Transverse colon (tissue), 4 donors: ENCODE measurements around the gene RASEF. TPM values are rescaled to one million over a fixed set of nuclear protein-coding genes. Genes with fewer than 3 reads are reported as not detected.
"Not testable (repeated sequence)": the region's sequence is repeated elsewhere in the genome, so short reads cannot be mapped to it uniquely, and the experiment has no call there.

Source experiments
- DNase-seq: peaks from one replicate; pipeline ENCODE4 v3.0.0-alpha.2; 2019
- H3K27ac ChIP-seq, 4 donors: fragments of 200-600 bp; sonication (generic); 2 replicates each; pipeline ENCODE4 v1.5.1; 2016 to 2018; ENCODE audit warnings: inconsistent platforms in 4 of 4
- H3K27me3 ChIP-seq: fragments of 200-600 bp; sonication (generic); 2 replicates; pipeline ENCODE4 v1.5.1; 2017; ENCODE audit warnings: inconsistent platforms
- H3K36me3 ChIP-seq, 4 donors: fragments of 200-600 bp; sonication (generic); 2 replicates each; pipeline ENCODE4 v1.5.1; 2017 to 2019; ENCODE audit warnings: inconsistent platforms in 4 of 4
- H3K4me1 ChIP-seq, 4 donors: fragments of 200-600 bp; sonication (generic); 2 replicates each; pipeline ENCODE4 v1.5.1; 2017 to 2020; ENCODE audit warnings: inconsistent platforms in 4 of 4
- H3K4me3 ChIP-seq, 4 donors: fragments of 200-600 bp; sonication (generic); 1 replicate in 1 of 4; 2 replicates in 3 of 4; pipeline versions ENCODE4 v1.5.1 to v1.6.1; 2017 to 2019; ENCODE audit warnings: inconsistent platforms in 4 of 4
- H3K9me3 ChIP-seq, 2 donors: fragments of 200-600 bp; sonication (generic); 2 replicates each; pipeline ENCODE4 v1.5.1; 2017 to 2019; ENCODE audit warnings: inconsistent platforms in 2 of 2
- EP300 ChIP-seq: sonication (generic); formaldehyde crosslinking; IDR thresholded peaks from one replicate; pipeline ENCODE4 v1.6.1; 2017; ENCODE audit warnings: antibody characterized with exemption, low read depth
- POLR2A ChIP-seq: fragments of 450-650 bp; IDR thresholded peaks from one replicate; pipeline ENCODE4 v1.6.1; 2016; ENCODE audit warnings: antibody characterized with exemption, mild to moderate bottlenecking, moderate library complexity
- POLR2AphosphoS5 ChIP-seq, 3 donors: sonication (generic); formaldehyde crosslinking; IDR thresholded peaks; one replicate each; pipeline ENCODE4 v1.6.1; 2016; ENCODE audit warnings: antibody characterized with exemption in 3 of 3
- WGBS, 2 donors: methylation state at CpG; one replicate each; pipeline ENCODE4 v1.1.5; 2018; ENCODE audit warnings: low coverage in 1 of 2; 5-methylcytosine and 5-hydroxymethylcytosine counted together
- in situ Hi-C, 4 donors: fragments of 200-750 bp; cut with MboI; loops; one replicate each; pipeline versions ENCODE4 v1.15.0 to v1.15.1; 2017; ENCODE audit warnings: low sequenced_read_pairs in 3 of 4, low pct_ligation_motif_present in 1 of 4, low pct_unique_long_range_greater_than_20kb in 1 of 4
- intact Hi-C: fragments of 100-400 bp; cut with DNase I; formaldehyde crosslinking; loops from one replicate; pipeline ENCODE4 v1.15.1; 2023; ENCODE audit warnings: low total_unique reads
- total RNA-seq, 4 donors: library from RNA; depleted of rRNA; stranded (reverse); fragments of >200 nt; gene quantifications; one replicate each; pipeline ENCODE4 v1.1.0, GENCODE V29; 2016
- TF ChIP-seq, protein P1 (sequence below), 5 experiments: fragments of 200-600 bp in 3 of 5; fragments of 450-650 bp in 2 of 5; sonication (generic) in 3 of 5; IDR thresholded peaks; 1 replicate in 2 of 5; 2 replicates in 3 of 5; pipeline ENCODE4 v1.5.1; 2016 to 2017; ENCODE audit warnings: antibody characterized with exemption in 5 of 5, inconsistent platforms in 3 of 5, mild to moderate bottlenecking in 2 of 5, moderate library complexity in 1 of 5

The RASEF gene
- total RNA-seq, 4 donors from 2014 or later: 69.9 to 189 (median 105) TPM

DNA sequence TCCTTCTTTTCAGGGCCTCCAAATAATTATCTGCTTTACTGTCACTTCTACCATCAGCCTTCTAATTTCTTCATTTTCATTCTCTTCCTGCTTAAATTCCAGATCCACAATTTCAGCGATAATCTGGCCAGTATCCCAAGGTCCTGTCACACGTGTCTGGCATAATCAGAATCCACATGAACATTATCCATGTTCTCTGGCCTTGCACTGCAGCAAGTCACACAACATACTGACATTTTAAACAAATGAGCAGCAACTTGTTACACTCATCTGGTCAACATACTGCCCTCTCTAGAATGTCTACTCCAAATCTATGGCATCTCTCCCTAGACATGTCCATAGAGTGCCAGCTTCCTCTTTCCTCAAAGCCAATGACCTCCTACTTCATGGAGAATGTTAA is 43.8 kb upstream of the RASEF start:
- H3K4me1 ChIP-seq: no peaks in the 10 kb centered on the region
- H3K36me3 ChIP-seq: no peaks in the 10 kb centered on the region
- in situ Hi-C loops: no loop called here
- DNase-seq: no peak
- no peak overlapping the region for H3K27ac ChIP-seq
- no peak for TF ChIP-seq POLR2A
- TF ChIP-seq POLR2AphosphoS5 (IDR thresholded peaks at IDR 0.05): no peak
- TF ChIP-seq, protein P1, sequence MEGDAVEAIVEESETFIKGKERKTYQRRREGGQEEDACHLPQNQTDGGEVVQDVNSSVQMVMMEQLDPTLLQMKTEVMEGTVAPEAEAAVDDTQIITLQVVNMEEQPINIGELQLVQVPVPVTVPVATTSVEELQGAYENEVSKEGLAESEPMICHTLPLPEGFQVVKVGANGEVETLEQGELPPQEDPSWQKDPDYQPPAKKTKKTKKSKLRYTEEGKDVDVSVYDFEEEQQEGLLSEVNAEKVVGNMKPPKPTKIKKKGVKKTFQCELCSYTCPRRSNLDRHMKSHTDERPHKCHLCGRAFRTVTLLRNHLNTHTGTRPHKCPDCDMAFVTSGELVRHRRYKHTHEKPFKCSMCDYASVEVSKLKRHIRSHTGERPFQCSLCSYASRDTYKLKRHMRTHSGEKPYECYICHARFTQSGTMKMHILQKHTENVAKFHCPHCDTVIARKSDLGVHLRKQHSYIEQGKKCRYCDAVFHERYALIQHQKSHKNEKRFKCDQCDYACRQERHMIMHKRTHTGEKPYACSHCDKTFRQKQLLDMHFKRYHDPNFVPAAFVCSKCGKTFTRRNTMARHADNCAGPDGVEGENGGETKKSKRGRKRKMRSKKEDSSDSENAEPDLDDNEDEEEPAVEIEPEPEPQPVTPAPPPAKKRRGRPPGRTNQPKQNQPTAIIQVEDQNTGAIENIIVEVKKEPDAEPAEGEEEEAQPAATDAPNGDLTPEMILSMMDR (IDR thresholded peaks at IDR 0.05): no peak
- no peak for TF ChIP-seq EP300
- no peaks in the 10 kb centered on the region for H3K9me3 ChIP-seq
- 67 to 71% methylated on average over 1 to 2 of the region's 2 CpGs for WGBS, 2 donors
- no peaks in the 10 kb centered on the region for H3K27me3 ChIP-seq
- no peak overlapping the region for H3K4me3 ChIP-seq
- intact Hi-C loops: no loop called here

DNA sequence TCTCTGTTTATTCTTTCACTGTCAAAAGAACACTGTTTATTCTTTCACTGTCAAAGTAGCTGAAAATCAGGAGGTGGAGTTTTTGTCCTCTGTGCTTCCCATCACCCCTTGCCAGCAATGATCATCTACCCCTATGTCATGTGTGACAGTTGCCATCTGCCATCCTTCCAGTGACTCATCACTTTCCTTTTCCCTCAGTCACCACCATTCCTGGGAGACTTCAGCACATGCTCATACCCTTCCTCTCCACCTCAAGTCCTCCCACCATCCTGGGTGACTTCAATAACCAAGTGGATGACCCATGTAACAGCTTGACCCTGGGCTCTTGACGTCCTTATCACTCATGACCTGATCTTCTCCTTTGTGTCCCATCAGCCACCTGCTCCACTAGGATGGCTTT is 43.3 kb upstream of the RASEF start:
- in situ Hi-C loops: no loop called here
- no peaks in the 10 kb centered on the region for H3K4me1 ChIP-seq
- TF ChIP-seq POLR2AphosphoS5 (IDR thresholded peaks at IDR 0.05) (no peak), POLR2A (no peak), EP300 (no peak)
- TF ChIP-seq, protein P1 (IDR thresholded peaks at IDR 0.05): no peak
- H3K27me3 ChIP-seq: no peaks in the 10 kb centered on the region
- intact Hi-C loops: no loop called here
- WGBS, 2 donors: 75 to 77% methylated on average over 1 of the region's 1 CpG
- H3K9me3 ChIP-seq: no peaks in the 10 kb centered on the region
- no peak overlapping the region for H3K4me3 ChIP-seq
- H3K36me3 ChIP-seq: no peaks in the 10 kb centered on the region
- DNase-seq: no peak
- no peak overlapping the region for H3K27ac ChIP-seq

DNA sequence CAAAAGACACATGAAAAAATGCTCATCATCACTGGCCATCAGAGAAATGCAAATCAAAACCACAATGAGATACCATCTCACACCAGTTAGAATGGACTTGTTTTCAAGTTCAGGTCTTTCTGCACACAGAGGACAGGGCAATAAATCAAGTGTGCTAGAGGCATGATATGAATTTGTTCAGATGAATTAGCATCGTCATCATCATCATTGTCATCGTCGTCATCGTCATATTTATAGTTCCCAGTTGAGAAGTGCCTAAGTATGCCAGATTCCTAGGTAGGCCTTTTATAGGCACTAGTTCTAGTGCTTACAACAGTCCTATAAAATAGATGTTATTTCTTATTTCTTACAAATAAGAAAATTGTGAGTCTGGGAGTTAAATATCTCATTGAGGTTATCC is 34.7 kb upstream of the RASEF start:
- no peak overlapping the region for H3K27ac ChIP-seq
- no peaks in the 10 kb centered on the region for H3K36me3 ChIP-seq
- in situ Hi-C loops (no loop called here), intact Hi-C loops (no loop called here)
- TF ChIP-seq EP300 (no peak), POLR2A (no peak), POLR2AphosphoS5 (IDR thresholded peaks at IDR 0.05) (no peak)
- TF ChIP-seq, protein P1 (IDR thresholded peaks at IDR 0.05): no peak
- H3K4me3 ChIP-seq: no peak overlapping the region
- no peak for DNase-seq
- WGBS, 2 donors: 92 to 100% methylated on average over 4 of the region's 4 CpGs
- H3K27me3 ChIP-seq: no peaks in the 10 kb centered on the region
- H3K9me3 ChIP-seq: no peaks in the 10 kb centered on the region
- H3K4me1 ChIP-seq: no peaks in the 10 kb centered on the region

DNA sequence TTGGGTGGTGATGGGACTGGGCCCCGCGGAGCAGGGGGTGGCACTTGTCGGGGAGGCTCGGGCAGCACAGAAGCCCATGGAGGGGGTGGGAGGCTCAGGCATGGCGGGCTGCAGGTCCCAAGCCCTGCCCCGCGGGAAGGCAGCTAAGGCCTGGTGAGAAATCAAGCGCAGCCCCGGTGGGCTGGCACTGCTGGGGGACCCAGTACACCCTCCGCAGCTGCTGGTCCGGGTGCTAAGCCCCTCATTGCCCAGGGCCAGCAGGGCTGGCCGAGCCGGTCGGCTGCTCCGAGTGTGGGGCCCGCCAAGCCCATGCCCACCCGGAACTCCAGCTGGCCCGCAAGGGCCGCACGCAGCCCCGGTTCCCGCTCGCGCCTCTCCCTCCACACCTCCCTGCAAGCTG is 30.4 kb upstream of the RASEF start:
- H3K4me3 ChIP-seq, H3K36me3 ChIP-seq, H3K27ac ChIP-seq, H3K4me1 ChIP-seq, H3K27me3 ChIP-seq, intact Hi-C loops, DNase-seq, in situ Hi-C loops: not testable (repeated sequence)
- 95% methylated on average over 10 of the region's 24 CpGs; no CpG with 5 or more reads in 1 of the 2 donors for WGBS, 2 donors
- peaks cover 3 to 13% of the 10 kb centered on the region in 2 donors for H3K9me3 ChIP-seq

DNA sequence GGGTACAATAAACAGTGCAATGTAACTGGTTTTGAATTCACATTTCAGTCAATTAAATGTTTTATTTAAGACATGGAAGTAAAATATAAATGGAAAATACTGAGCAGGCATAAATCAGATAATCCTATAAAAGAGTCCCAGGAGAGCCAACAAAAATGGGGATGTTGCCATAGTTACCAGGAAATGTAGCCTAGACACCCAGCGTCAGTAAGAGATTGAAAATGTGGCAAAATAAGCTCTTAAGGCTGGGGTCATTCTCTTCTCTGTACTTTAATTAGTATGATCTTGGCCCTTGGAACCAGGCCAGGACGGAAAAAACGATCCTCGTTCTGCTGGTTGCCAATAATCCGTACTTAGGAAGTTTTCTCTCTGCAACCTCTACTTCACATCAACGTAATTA is 18.9 kb upstream of the RASEF start:
- intact Hi-C loops: no loop called here
- Histone ChIP-seq H3K4me1 (no peaks in the 10 kb centered on the region), H3K36me3 (no peaks in the 10 kb centered on the region), H3K27me3 (no peaks in the 10 kb centered on the region), H3K27ac (no peak overlapping the region), H3K9me3 (no peaks in the 10 kb centered on the region), H3K4me3 (no peak overlapping the region)
- 65 to 76% methylated on average over 3 to 6 of the region's 6 CpGs for WGBS, 2 donors
- in situ Hi-C loops: no loop called here
- DNase-seq: no peak
- TF ChIP-seq POLR2AphosphoS5 (IDR thresholded peaks at IDR 0.05): no peak
- TF ChIP-seq, protein P1 (IDR thresholded peaks at IDR 0.05): no peak
- TF ChIP-seq POLR2A: no peak
- no peak for TF ChIP-seq EP300
